SK-N-SH (cell line): ENCODE data around the gene SREBF2. TPM values are rescaled to one million over a fixed set of nuclear protein-coding genes. Genes with fewer than 3 reads are reported as not detected.

ENCODE experiments used
- CTCF ChIA-PET: fragments of 300-600, 350-600 bp; formaldehyde crosslinking; extraction: SDS; loops from one replicate; lab custom pipeline; 2021; lab: Yijun Ruan, JAX
- POLR2A ChIA-PET: fragments of 350-600 bp; sonication (Branson Sonifier 250); formaldehyde crosslinking; extraction: SDS; loops from one replicate; lab custom pipeline; 2020; ENCODE audit warnings: antibody characterized with exemption, inconsistent platforms; lab: Yijun Ruan, JAX
- DNase-seq: peaks from one replicate; pipeline ENCODE4 v3.0.0; 2012
- H2AFZ ChIP-seq: fragments of 200-600 bp; sonication (generic); 2 replicates; pipeline ENCODE4 v1.8.1; 2016; ENCODE audit warnings: antibody characterized with exemption, mild to moderate bottlenecking, low read depth
- H3F3A ChIP-seq: fragments of 200-600 bp; sonication (generic); replicated peaks from 2 replicates; pipeline ENCODE3; 2016; ENCODE audit warnings: antibody characterized with exemption, mild to moderate bottlenecking; ENCODE audit not compliant: insufficient read depth
- H3K27ac ChIP-seq, 2 experiments: fragments of 200-500 bp in 1 of 2; fragments of 200-600 bp in 1 of 2; sonication (Bioruptor generic) in 1 of 2; sonication (generic), shearing (Covaris generic) in 1 of 2; 2 replicates each; pipeline versions ENCODE4 v1.5.1 to v1.6.1; 2014 to 2016; ENCODE audit warnings: low read depth in 2 of 2, inconsistent platforms in 1 of 2, low read length in 1 of 2, mild to moderate bottlenecking in 1 of 2, mixed read lengths in 1 of 2
- H3K27me3 ChIP-seq: fragments of 200-600 bp; sonication (generic), shearing (Covaris generic); 2 replicates; pipeline ENCODE4 v1.6.1; 2016; ENCODE audit warnings: mixed run types; ENCODE audit not compliant: insufficient read depth
- H3K36me3 ChIP-seq, 2 experiments: fragments of 200-500 bp in 1 of 2; fragments of 200-600 bp in 1 of 2; sonication (Bioruptor generic) in 1 of 2; sonication (generic) in 1 of 2; replicated peaks in 1 of 2; 2 replicates each; pipeline versions ENCODE3 to v1.5.1; 2014 to 2016; ENCODE audit warnings: low read length in 1 of 2, mild to moderate bottlenecking in 1 of 2; ENCODE audit not compliant: insufficient read depth in 2 of 2, control insufficient read depth in 1 of 2
- H3K4me1 ChIP-seq, 2 experiments: fragments of 200-500 bp in 1 of 2; fragments of 200-600 bp in 1 of 2; sonication (Bioruptor generic) in 1 of 2; sonication (generic), shearing (Covaris generic) in 1 of 2; 2 replicates each; pipeline versions ENCODE4 v1.5.1 to v1.6.1; 2014 to 2016; ENCODE audit warnings: low read depth in 1 of 2, low read length in 1 of 2, mixed run types in 1 of 2; ENCODE audit not compliant: insufficient read depth in 2 of 2, control insufficient read depth in 1 of 2
- H3K4me2 ChIP-seq: fragments of 200-600 bp; sonication (generic), shearing (Covaris generic); 2 replicates; pipeline ENCODE4 v1.6.1; 2017; ENCODE audit warnings: mixed run types
- H3K4me3 ChIP-seq, 2 experiments: fragments of 200-500 bp in 1 of 2; fragments of 200-600 bp in 1 of 2; sonication (Bioruptor generic) in 1 of 2; sonication (generic), shearing (Covaris generic) in 1 of 2; 2 replicates each; pipeline versions ENCODE4 v1.5.1 to v1.8.1; 2014 to 2016; ENCODE audit warnings: low read depth in 2 of 2, inconsistent platforms in 1 of 2, low read length in 1 of 2, mild to moderate bottlenecking in 1 of 2, mixed read lengths in 1 of 2, moderate library complexity in 1 of 2
- H3K79me2 ChIP-seq: fragments of 200-600 bp; sonication (generic); 2 replicates; pipeline ENCODE4 v1.8.1; 2017; ENCODE audit warnings: mild to moderate bottlenecking; ENCODE audit not compliant: insufficient read depth
- H3K9ac ChIP-seq: fragments of 200-600 bp; sonication (generic); 2 replicates; pipeline ENCODE4 v1.6.1; 2017; ENCODE audit warnings: mixed run types
- H3K9me2 ChIP-seq: fragments of 200-600 bp; sonication (generic); 2 replicates; pipeline ENCODE4 v1.6.1; 2017; ENCODE audit warnings: mixed run types
- H3K9me3 ChIP-seq: fragments of 200-600 bp; sonication (generic); 2 replicates; pipeline ENCODE4 v1.6.1; 2017; ENCODE audit warnings: mixed run types, mild to moderate bottlenecking, moderate library complexity
- H4K20me1 ChIP-seq: fragments of 200-600 bp; sonication (generic); 2 replicates; pipeline ENCODE4 v1.6.1; 2017; ENCODE audit warnings: mild to moderate bottlenecking, mixed run types; ENCODE audit not compliant: insufficient read depth
- FOXM1 ChIP-seq: IDR thresholded peaks from 2 replicates; pipeline ENCODE4 v1.4.0; 2012; ENCODE audit warnings: low read depth, mild to moderate bottlenecking
- GATA2 ChIP-seq: sonication (generic); formaldehyde crosslinking; IDR thresholded peaks from 2 replicates; pipeline ENCODE4 v1.5.0; 2020; ENCODE audit warnings: mild to moderate bottlenecking, missing genetic modification reagents
- NFIC ChIP-seq: IDR thresholded peaks from 2 replicates; pipeline ENCODE4 v1.4.0; 2012; ENCODE audit warnings: borderline replicate concordance
- RAD21 ChIP-seq: IDR thresholded peaks from 2 replicates; pipeline ENCODE4 v1.6.1; 2012; ENCODE audit warnings: mild to moderate bottlenecking, low read length
- RXRA ChIP-seq: IDR thresholded peaks from 2 replicates; pipeline ENCODE4 v1.4.0; 2012; ENCODE audit warnings: low read depth, mild to moderate bottlenecking, borderline replicate concordance
- SMC3 ChIP-seq: IDR thresholded peaks from 2 replicates; pipeline ENCODE4 v1.6.1; 2012; ENCODE audit warnings: low read depth, low read length, improper control_type of control experiment
- TEAD4 ChIP-seq: IDR thresholded peaks from 2 replicates; pipeline ENCODE4 v1.4.0; 2012; ENCODE audit warnings: mild to moderate bottlenecking, borderline replicate concordance; ENCODE audit not compliant: insufficient read depth
- WGBS: methylation state at CpG from one replicate; pipeline ENCODE4 v1.1.6; 2017; ENCODE audit warnings: low lambda C conversion rate; 5-methylcytosine and 5-hydroxymethylcytosine counted together
- polyA plus RNA-seq, 3 experiments: library from polyadenylated mRNA; depleted of rRNA; stranded (reverse); fragments of >200 nt; gene quantifications; 2 replicates each; pipeline ENCODE4 v1.2.3, GENCODE V29; 2012
- TF ChIP-seq, protein P1 (sequence below): IDR thresholded peaks from 2 replicates; pipeline ENCODE4 v1.4.0; 2012; ENCODE audit warnings: low read depth, borderline replicate concordance
- TF ChIP-seq, protein P2 (sequence below): fragments of 200-600 bp; sonication (generic); IDR thresholded peaks from 2 replicates; pipeline ENCODE4 v1.6.1; 2017; ENCODE audit warnings: antibody characterized with exemption, mild to moderate bottlenecking, moderate library complexity
- TF ChIP-seq, protein P3 (sequence below): fragments of 150-350 bp; IDR thresholded peaks from 2 replicates; pipeline ENCODE4 v1.6.1; 2017; ENCODE audit warnings: antibody characterized with exemption, low read length, low read depth, borderline replicate concordance

Gene SREBF2
- polyA plus RNA-seq, 1 of the 3 experiments (the other 2 are of a cell fraction), result 7.5 TPM

DNA sequence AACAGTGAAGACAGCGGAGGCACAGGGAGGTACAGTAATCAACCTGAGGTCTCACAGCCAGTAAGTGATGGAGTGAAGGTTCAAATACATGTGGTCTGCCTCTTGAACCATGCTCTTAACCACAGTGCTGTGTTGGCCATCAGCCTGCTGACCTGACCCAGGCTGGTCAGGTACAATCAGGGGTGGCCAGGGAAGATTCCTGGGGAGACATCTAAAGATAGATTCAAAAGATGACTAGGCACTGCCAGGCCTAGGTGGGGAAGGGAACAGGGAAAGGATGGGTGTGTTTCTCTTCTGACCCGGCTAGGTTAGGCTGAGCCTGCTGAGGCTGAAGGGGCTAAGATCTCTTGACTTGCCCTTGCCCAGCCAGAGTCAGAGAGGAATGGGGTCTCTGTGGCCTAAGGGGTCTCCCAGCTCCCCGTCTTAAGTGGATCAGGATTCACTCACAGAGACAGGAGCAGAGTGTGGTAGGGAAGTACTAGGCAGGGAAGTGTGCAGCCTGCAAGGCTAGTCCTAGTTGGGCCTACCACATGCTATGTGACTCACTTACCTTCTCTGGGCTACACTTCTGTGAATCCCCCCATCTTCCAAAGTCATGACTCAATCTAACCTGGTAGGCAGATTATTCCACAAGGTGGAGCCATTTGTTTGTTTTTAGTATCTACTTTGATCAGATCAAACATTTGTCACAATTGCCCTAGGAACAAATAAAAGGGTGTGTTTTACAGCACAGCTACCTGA is 10.4 kb upstream of the SREBF2 start:
- Histone ChIP-seq H4K20me1 (no peaks in the 10 kb centered on the region), H3K9me3 (no peaks in the 10 kb centered on the region), H3K9me2 (no peaks in the 10 kb centered on the region), H3K4me3 (no peak overlapping the region; a peak in 1 of 4 replicates), H2AFZ (no peak overlapping the region), H3K36me3 (no peaks in the 10 kb centered on the region), H3K4me1 (no peaks in the 10 kb centered on the region; a peak in 1 of 4 replicates), H3K9ac (no peak overlapping the region), H3F3A (no peaks in the 10 kb centered on the region), H3K27ac (no peak overlapping the region), H3K79me2 (no peaks in the 10 kb centered on the region), H3K27me3 (no peaks in the 10 kb centered on the region), H3K4me2 (no peak overlapping the region)
- TF ChIP-seq RAD21 (peak; percentile 62), GATA2 (no peak), SMC3 (peak; percentile 48)
- TF ChIP-seq, protein P1, sequence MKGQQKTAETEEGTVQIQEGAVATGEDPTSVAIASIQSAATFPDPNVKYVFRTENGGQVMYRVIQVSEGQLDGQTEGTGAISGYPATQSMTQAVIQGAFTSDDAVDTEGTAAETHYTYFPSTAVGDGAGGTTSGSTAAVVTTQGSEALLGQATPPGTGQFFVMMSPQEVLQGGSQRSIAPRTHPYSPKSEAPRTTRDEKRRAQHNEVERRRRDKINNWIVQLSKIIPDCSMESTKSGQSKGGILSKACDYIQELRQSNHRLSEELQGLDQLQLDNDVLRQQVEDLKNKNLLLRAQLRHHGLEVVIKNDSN, result no peak
- TF ChIP-seq, protein P2, sequence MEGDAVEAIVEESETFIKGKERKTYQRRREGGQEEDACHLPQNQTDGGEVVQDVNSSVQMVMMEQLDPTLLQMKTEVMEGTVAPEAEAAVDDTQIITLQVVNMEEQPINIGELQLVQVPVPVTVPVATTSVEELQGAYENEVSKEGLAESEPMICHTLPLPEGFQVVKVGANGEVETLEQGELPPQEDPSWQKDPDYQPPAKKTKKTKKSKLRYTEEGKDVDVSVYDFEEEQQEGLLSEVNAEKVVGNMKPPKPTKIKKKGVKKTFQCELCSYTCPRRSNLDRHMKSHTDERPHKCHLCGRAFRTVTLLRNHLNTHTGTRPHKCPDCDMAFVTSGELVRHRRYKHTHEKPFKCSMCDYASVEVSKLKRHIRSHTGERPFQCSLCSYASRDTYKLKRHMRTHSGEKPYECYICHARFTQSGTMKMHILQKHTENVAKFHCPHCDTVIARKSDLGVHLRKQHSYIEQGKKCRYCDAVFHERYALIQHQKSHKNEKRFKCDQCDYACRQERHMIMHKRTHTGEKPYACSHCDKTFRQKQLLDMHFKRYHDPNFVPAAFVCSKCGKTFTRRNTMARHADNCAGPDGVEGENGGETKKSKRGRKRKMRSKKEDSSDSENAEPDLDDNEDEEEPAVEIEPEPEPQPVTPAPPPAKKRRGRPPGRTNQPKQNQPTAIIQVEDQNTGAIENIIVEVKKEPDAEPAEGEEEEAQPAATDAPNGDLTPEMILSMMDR, result peak; percentile 48
- TF ChIP-seq, protein P3, sequence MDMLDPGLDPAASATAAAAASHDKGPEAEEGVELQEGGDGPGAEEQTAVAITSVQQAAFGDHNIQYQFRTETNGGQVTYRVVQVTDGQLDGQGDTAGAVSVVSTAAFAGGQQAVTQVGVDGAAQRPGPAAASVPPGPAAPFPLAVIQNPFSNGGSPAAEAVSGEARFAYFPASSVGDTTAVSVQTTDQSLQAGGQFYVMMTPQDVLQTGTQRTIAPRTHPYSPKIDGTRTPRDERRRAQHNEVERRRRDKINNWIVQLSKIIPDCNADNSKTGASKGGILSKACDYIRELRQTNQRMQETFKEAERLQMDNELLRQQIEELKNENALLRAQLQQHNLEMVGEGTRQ, result no peak
- 100% methylated on average over 1 of the region's 3 CpGs for WGBS
- peak; percentile 45 for DNase-seq
- POLR2A ChIA-PET, result no interaction called here
- CTCF ChIA-PET, result interaction anchor here (0.7 to 1.8 kb wide), 8 partner anchors 9 to 120 kb away, joined by 3 to 8 read pairs (median 4); no protein-coding TSS in a partner anchor

DNA sequence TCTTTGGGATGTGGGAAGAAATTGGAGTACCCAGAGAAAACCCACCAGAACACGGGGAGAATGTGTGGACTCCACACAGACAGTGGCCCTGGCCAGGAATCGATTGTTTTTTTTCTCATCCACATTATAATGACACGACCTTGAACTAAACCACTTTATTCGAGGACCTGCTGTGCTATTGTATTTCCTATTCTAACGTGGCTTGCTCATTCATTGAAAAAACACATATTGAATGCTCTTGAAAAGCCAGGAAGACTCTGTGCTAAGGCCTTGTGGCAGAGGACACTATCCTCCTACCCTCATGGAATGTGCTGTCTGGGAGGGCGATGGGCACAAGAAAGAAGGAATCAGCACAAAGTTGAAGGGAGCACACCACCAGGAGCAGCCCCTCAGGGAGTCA is 9.1 kb upstream of the SREBF2 start:
- TF ChIP-seq TEAD4 (no peak), RXRA (no peak), NFIC (no peak), FOXM1 (no peak), GATA2 (no peak)
- no peak for DNase-seq

More for the DNA sequence above, 9.1 kb upstream of the SREBF2 start:
- H3K4me2 ChIP-seq, result no peak overlapping the region
- H3F3A ChIP-seq, result no peaks in the 10 kb centered on the region
- no peaks in the 10 kb centered on the region for H3K9me2 ChIP-seq
- H2AFZ ChIP-seq, result no peak overlapping the region
- no peaks in the 10 kb centered on the region for H3K36me3 ChIP-seq
- ChIA-PET CTCF (interaction anchor here (3.3 kb wide), 1 partner anchor 117 kb away, joined by 18 read pairs; no protein-coding TSS in a partner anchor), POLR2A (no interaction called here)
- no peak overlapping the region for H3K27ac ChIP-seq
- no peaks in the 10 kb centered on the region; a peak in 1 of 4 replicates for H3K4me1 ChIP-seq
- H3K79me2 ChIP-seq, result no peaks in the 10 kb centered on the region
- H3K27me3 ChIP-seq, result no peaks in the 10 kb centered on the region
- WGBS, result 88% methylated on average over 6 of the region's 6 CpGs
- no peak overlapping the region for H3K9ac ChIP-seq
- no peaks in the 10 kb centered on the region for H4K20me1 ChIP-seq
- no peak overlapping the region for H3K4me3 ChIP-seq
- no peaks in the 10 kb centered on the region for H3K9me3 ChIP-seq
